Upper lobe of left lung (tissue), 6 donors: ENCODE data around the gene SNRNP70. TPM values are rescaled to one million over a fixed set of nuclear protein-coding genes. Genes with fewer than 3 reads are reported as not detected.

Source experiments
- ATAC-seq, 2 donors: fragments of 200-7000 bp; cut with Tn5 transposase; one replicate each; pipeline ENCODE4 v1.9.1; 2022; ENCODE audit warnings: mild to moderate bottlenecking in 2 of 2, moderate library complexity in 2 of 2; ENCODE audit not compliant: low FRiP score in 2 of 2
- DNase-seq, 2 donors: peaks; one replicate each; pipeline ENCODE4 v3.0.0-alpha.2; 2019 to 2020
- H3K27ac ChIP-seq, 4 donors: fragments of 200-600 bp; sonication (generic); one replicate each; pipeline ENCODE4 v1.5.1; 2016 to 2019
- H3K27me3 ChIP-seq, 4 donors: fragments of 200-600 bp; sonication (generic); one replicate each; pipeline ENCODE4 v1.5.1; 2017 to 2019
- H3K36me3 ChIP-seq, 4 donors: fragments of 200-600 bp; sonication (generic); one replicate each; pipeline ENCODE4 v1.5.1; 2016 to 2019
- H3K4me1 ChIP-seq, 4 donors: fragments of 200-600 bp; sonication (generic); one replicate each; pipeline ENCODE4 v1.5.1; 2018 to 2019
- H3K4me3 ChIP-seq, 4 donors: fragments of 200-600 bp; sonication (generic); one replicate each; pipeline ENCODE4 v1.5.1; 2017 to 2019; ENCODE audit warnings: mild to moderate bottlenecking in 2 of 4, moderate library complexity in 1 of 4
- H3K9me3 ChIP-seq, 4 donors: fragments of 200-600 bp; sonication (generic); one replicate each; pipeline ENCODE4 v1.5.1; 2018 to 2019
- EP300 ChIP-seq, 4 donors: sonication (generic); formaldehyde crosslinking; IDR thresholded peaks; one replicate each; pipeline ENCODE4 v1.5.1; 2017; ENCODE audit warnings: antibody characterized with exemption in 4 of 4, control low read depth in 2 of 4
- POLR2A ChIP-seq, 4 donors: fragments of 450-650 bp; IDR thresholded peaks; one replicate each; pipeline ENCODE4 v1.5.1; 2016 to 2017; ENCODE audit warnings: antibody characterized with exemption in 4 of 4, mild to moderate bottlenecking in 2 of 4
- POLR2AphosphoS5 ChIP-seq, 2 donors: sonication (generic); formaldehyde crosslinking; IDR thresholded peaks; one replicate each; pipeline ENCODE4 v1.5.1; 2017; ENCODE audit warnings: antibody characterized with exemption in 2 of 2
- WGBS, 2 donors: methylation state at CpG; one replicate each; pipeline ENCODE4 v1.1.5; 2017 to 2018; 5-methylcytosine and 5-hydroxymethylcytosine counted together
- total RNA-seq, 6 donors: library from RNA; depleted of rRNA in 4 of 6; stranded (reverse); fragments of >200 nt in 4 of 6; gene quantifications; one replicate each; pipeline versions ENCODE4 v1.1.0 to v1.2.1, GENCODE V29; 2016 to 2021
- TF ChIP-seq, protein P1 (sequence below), 6 experiments: fragments of 450-650 bp in 4 of 6; fragments of 200-600 bp in 2 of 6; sonication (generic) in 2 of 6; IDR thresholded peaks; one replicate each; pipeline ENCODE4 v1.5.1; 2016 to 2019; ENCODE audit warnings: antibody characterized with exemption in 6 of 6
- donor health status: DM: no; HTN: no; CAD: no; lungs with moderate emphysema.
- donor health status: DM: no; HTN: yes; CAD: no; lungs with severe emphysema.

The SNRNP70 gene
- total RNA-seq, 6 donors from 2014 or later: 147 to 1,500 (median 176) TPM

DNA sequence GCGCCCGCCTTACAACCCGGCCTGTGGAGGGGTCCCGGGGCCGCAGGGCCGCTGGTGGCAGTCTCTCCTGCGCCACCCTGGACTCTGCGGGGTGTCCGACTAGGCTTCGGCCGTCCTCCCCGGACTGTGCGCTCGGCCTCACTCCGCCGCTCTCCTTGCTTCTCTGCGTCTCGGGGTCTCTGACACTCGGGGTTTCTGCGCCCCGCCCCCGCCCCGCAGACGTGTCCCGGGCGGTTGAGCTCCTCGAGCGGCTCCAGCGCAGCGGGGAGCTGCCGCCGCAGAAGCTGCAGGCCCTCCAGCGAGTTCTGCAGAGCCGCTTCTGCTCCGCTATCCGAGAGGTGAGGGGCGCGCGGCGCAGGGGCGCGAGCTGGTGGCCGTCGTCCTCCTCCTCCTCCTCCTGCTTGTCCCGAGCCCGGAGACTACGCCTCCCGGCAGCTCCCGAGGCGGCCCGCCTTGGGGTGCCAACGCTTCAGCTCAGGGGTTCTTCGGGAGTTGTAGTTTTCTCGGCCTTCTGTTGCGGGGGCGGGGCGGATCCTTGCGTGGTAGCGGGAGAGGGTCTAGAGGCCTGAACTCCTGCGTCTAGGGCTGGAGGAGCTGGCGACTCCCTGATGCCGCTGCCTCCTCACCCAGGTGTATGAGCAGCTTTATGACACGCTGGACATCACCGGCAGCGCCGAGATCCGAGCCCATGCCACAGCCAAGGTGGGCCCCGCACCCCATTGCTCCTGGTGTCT is 29.5 kb downstream of the SNRNP70 start:
- Histone ChIP-seq H3K27ac (peak overlapping the region; percentile 69 to 88 (median 74)), H3K4me3 (peak overlapping the region; percentile 70 to 99 (median 86)), H3K36me3 (no peaks in the 10 kb centered on the region), H3K4me1 (peaks cover 27 to 40% (median 33%) of the 10 kb centered on the region in 4 donors), H3K27me3 (no peaks in the 10 kb centered on the region), H3K9me3 (no peaks in the 10 kb centered on the region)
- ATAC-seq (peak in 1 of 2 donors; percentile 13), DNase-seq (peak; percentile 69 to 91)
- TF ChIP-seq EP300 (IDR thresholded peaks at IDR 0.05) (no peak), POLR2AphosphoS5 (IDR thresholded peaks at IDR 0.05) (peak in 1 of 2 donors; percentile 50)
- TF ChIP-seq, protein P1, sequence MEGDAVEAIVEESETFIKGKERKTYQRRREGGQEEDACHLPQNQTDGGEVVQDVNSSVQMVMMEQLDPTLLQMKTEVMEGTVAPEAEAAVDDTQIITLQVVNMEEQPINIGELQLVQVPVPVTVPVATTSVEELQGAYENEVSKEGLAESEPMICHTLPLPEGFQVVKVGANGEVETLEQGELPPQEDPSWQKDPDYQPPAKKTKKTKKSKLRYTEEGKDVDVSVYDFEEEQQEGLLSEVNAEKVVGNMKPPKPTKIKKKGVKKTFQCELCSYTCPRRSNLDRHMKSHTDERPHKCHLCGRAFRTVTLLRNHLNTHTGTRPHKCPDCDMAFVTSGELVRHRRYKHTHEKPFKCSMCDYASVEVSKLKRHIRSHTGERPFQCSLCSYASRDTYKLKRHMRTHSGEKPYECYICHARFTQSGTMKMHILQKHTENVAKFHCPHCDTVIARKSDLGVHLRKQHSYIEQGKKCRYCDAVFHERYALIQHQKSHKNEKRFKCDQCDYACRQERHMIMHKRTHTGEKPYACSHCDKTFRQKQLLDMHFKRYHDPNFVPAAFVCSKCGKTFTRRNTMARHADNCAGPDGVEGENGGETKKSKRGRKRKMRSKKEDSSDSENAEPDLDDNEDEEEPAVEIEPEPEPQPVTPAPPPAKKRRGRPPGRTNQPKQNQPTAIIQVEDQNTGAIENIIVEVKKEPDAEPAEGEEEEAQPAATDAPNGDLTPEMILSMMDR (IDR thresholded peaks at IDR 0.05): no peak
- 13 to 35% methylated on average over 14 to 38 of the region's 68 CpGs for WGBS, 2 donors

DNA sequence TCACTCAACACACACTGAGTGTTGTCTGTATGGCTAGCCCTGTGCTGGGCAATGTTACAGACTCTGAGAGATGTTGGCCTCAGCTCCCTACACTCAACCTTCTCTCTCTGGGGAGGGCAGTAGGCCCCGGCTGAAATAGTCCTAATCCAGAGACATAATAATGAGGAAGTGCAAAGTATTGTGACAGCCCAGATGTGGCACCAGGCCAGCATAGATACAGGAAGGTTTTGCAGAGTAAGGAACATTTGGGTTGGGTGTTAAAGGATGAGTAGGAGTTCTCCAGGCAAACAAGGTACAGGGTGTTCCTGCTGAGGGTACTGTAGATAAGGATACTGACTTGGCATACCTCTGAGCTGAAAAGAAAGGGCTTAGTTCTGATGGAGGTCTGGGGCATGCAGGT is 31.3 kb downstream of the SNRNP70 start:
- WGBS, 2 donors: 29 to 38% methylated on average over 1 of the region's 1 CpG
- ATAC-seq: no peak
- Histone ChIP-seq H3K9me3 (no peaks in the 10 kb centered on the region), H3K36me3 (no peaks in the 10 kb centered on the region), H3K27ac (no peak overlapping the region), H3K4me1 (peaks cover 34 to 48% (median 39%) of the 10 kb centered on the region in 4 donors), H3K27me3 (no peaks in the 10 kb centered on the region), H3K4me3 (no peak overlapping the region)
- DNase-seq: peak in 1 of 2 donors; percentile 65
- TF ChIP-seq POLR2AphosphoS5 (IDR thresholded peaks at IDR 0.05) (no peak), POLR2A (IDR thresholded peaks at IDR 0.05) (no peak), EP300 (IDR thresholded peaks at IDR 0.05) (no peak)
- TF ChIP-seq, protein P1 (IDR thresholded peaks at IDR 0.05): no peak

DNA sequence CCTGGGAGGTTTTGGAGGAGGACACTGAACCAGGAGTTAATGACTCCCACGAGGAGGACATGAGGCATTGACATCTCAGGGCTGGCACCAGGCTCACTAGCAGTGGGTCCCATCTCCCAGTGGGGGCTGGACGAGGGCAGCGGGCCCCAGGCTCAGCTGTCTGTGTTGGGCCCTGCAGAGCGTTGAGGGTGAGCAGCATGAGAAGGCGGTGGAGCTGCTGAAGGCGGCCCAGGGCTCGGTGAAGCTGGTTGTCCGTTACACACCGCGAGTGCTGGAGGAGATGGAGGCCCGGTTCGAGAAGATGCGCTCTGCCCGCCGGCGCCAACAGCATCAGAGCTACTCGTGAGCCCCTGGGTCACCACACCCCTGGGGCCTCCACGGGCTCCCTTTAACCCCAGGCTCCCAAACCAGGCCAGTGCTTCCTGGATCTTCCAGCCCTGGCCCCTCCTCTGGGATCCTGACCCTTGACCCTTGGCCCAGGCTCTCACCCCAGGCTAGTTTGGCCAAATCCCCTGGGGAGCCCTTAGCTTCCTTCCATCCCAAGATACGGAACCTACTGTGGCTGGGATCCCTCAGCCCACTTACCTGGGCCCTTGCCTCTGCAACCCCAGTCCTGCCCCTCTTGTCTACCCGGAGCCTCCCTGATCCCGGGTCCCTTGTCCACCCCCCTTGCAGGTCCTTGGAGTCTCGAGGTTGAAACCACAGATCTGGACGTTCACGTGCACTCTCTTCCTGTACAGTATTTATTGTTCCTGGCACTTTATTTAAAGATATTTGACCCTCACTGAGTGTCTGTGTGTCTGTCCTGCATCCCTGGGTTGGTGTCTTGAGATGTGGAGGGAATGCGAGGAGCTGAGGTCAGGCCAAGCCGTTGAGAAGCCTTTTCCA is 32.7 kb downstream of the SNRNP70 start:
- ATAC-seq (no peak), DNase-seq (peak in 1 of 2 donors; percentile 78)
- peak overlapping the region; percentile 93 to 94 (median 94) for H3K27ac ChIP-seq
- peak overlapping the region in 3 of 4 donors; percentile 58 to 72 (median 58) for H3K4me3 ChIP-seq
- WGBS, 2 donors: 62 to 69% methylated on average over 20 to 26 of the region's 26 CpGs
- H3K9me3 ChIP-seq: no peaks in the 10 kb centered on the region
- H3K27me3 ChIP-seq: no peaks in the 10 kb centered on the region
- H3K4me1 ChIP-seq: peaks cover 34 to 48% (median 39%) of the 10 kb centered on the region in 4 donors
- no peaks in the 10 kb centered on the region for H3K36me3 ChIP-seq
- TF ChIP-seq, protein P1 (IDR thresholded peaks at IDR 0.05): no peak
- no peak for TF ChIP-seq POLR2AphosphoS5 (IDR thresholded peaks at IDR 0.05)
- TF ChIP-seq EP300 (IDR thresholded peaks at IDR 0.05): no peak
- TF ChIP-seq POLR2A (IDR thresholded peaks at IDR 0.05): no peak

DNA sequence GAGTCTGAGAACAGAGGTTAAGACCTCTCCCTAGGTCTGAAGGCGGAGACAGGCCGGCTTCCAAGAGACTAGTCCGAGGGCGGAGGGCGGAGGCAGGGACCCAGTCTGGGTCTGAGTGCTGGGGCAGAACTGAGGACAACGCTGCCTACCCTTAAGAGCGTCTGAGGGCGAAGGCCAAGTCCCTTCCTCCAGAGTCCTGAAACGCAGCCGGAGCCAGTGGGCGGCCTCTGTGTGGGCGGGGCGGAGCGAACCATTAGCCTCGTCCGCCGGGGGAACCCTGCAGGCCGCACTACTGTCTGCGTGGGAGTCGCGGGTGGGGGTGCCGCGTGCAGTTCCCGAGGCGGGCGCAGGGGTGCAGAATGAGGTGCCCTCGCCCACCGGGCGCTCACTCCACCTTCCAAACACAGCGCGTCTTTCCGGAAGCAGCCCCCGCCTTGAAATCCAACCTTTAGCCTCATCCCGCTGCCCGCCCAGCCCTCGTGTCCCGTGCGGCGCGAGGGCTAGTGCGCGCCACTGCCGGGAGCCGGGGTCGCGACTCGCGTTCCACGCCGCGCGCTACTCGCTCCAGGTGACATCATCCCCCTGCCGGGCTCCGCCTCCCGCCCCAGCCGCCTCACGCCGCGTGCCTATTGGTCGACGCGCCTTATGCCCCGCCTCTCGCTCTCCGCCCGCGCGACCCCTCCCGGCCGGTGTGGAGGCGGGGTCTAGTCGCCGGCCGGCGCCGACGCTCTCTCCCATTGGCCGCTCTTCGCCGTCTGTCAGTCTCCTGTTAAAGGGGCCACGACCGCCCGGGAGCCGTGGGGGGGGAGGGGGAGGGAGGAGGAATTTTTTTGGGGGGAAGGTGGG is 33.5 kb downstream of the SNRNP70 start, which contains the start of gene C19orf73:
Gene C19orf73, minus strand, starts transcription at position 579 of the 846 bp plus-strand sequence. Its CDS starts 121 bp downstream, at position 458.
- ATAC-seq (peak; percentile 96), DNase-seq (peak; percentile 92 to 99)
- Histone ChIP-seq H3K27ac (peak within 1 kb of the TSS; percentile 93 to 94 (median 94)), H3K4me1 (peaks cover 30 to 42% (median 33%) of the 10 kb centered on the region in 4 donors), H3K36me3 (no peaks in the 10 kb centered on the region), H3K9me3 (no peaks in the 10 kb centered on the region), H3K27me3 (no peaks in the 10 kb centered on the region), H3K4me3 (peak within 1 kb of the TSS; percentile 58 to 75 (median 65))
- TF ChIP-seq POLR2A (IDR thresholded peaks at IDR 0.05): peak in 3 of 4 donors; percentile 33 to 70 (median 64)
- peak; percentile 66 to 77 for TF ChIP-seq POLR2AphosphoS5 (IDR thresholded peaks at IDR 0.05)
- TF ChIP-seq, protein P1 (IDR thresholded peaks at IDR 0.05): peak in 5 of 6 experiments; percentile 18 to 75 (median 53)
- peak in 1 of 4 donors; percentile 44 for TF ChIP-seq EP300 (IDR thresholded peaks at IDR 0.05)
- 1 to 3% methylated on average over 28 to 30 of the region's 85 CpGs for WGBS, 2 donors
